ENCODE results near the gene ANKRD35.

DNA sequence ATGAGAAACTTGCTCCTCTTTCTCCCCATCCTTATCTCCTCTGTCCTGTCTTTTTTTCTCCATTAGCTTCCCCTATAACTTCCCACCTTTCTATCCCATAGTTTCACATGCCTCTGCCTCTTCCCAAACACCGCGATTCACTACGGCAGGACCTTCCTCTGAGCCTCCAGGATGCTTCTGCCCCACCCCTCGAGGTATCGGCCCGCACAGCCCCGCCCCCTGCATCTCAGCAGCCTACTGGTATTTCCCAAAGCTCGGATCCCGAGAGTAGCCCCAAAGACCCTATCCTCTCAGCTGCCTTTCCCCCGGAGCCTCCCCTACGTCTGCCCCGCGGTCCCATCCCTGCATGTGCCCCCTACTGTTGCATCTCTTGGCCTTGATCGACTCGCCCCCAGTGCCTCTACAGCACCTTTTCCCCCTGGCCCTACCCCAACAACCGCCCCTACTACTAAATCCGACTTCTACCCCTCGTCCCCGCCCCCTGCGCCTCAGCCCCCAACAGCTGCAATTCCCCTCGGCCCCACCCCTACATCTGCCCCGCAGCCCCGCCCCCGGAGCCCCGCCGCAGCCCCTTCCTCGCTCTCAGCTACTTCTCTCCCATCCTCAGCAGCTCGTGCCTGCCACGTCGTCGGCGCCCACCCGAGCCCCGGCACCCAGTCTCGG is 27.3 kb downstream of the ANKRD35 start:
- TF ChIP-seq, protein P1, sequence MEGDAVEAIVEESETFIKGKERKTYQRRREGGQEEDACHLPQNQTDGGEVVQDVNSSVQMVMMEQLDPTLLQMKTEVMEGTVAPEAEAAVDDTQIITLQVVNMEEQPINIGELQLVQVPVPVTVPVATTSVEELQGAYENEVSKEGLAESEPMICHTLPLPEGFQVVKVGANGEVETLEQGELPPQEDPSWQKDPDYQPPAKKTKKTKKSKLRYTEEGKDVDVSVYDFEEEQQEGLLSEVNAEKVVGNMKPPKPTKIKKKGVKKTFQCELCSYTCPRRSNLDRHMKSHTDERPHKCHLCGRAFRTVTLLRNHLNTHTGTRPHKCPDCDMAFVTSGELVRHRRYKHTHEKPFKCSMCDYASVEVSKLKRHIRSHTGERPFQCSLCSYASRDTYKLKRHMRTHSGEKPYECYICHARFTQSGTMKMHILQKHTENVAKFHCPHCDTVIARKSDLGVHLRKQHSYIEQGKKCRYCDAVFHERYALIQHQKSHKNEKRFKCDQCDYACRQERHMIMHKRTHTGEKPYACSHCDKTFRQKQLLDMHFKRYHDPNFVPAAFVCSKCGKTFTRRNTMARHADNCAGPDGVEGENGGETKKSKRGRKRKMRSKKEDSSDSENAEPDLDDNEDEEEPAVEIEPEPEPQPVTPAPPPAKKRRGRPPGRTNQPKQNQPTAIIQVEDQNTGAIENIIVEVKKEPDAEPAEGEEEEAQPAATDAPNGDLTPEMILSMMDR (conservative IDR thresholded peaks at IDR 0.05 in 1 of 2, IDR thresholded peaks at IDR 0.05 in 1 of 2; ENCODE audit: extremely low read depth in 1 of 2, insufficient read depth in 1 of 2, low read depth in 1 of 2, low read length in 2 of 2): no peak
- TF ChIP-seq EZH2 (IDR thresholded peaks at IDR 0.05; ENCODE audit: borderline replicate concordance, low read length): no peak

All from mammary epithelial cell (primary cell).